Measurements from ENCODE around the gene SULT2B1. TPM values are rescaled to one million over a fixed set of nuclear protein-coding genes. Genes with fewer than 3 reads are reported as not detected.

The SULT2B1 gene
- total and polyA plus RNA-seq, 4 donors: 0.14 to 0.24 TPM; not detected in 2

- WGBS: 82% methylated on average over 39 of the region's 39 CpGs
- Histone ChIP-seq H3K36me3 (ENCODE audit: control insufficient read depth in 4 of 4, insufficient read depth in 3 of 4, low read depth in 1 of 4, low read length in 3 of 4) (no peaks in the 10 kb centered on the region), H3K27ac (ENCODE audit: low read depth in 1 of 2, low read length in 2 of 2) (no peak overlapping the region), H3K4me3 (ENCODE audit: low read depth in 1 of 3, low read length in 3 of 3) (no peak overlapping the region), H3K9ac (ENCODE audit: low read depth in 1 of 2, low read length in 2 of 2) (no peak overlapping the region), H3K9me3 (ENCODE audit: control insufficient read depth in 4 of 4, low read length in 3 of 4) (no peaks in the 10 kb centered on the region), H3K4me1 (ENCODE audit: control insufficient read depth in 4 of 4, insufficient read depth in 4 of 4, low read length in 3 of 4) (no peaks in the 10 kb centered on the region), H3K27me3 (ENCODE audit: control insufficient read depth in 4 of 4, insufficient read depth in 4 of 4, low read length in 3 of 4) (no peaks in the 10 kb centered on the region)
- no peak for DNase-seq (ENCODE audit: low spot score)
- TF ChIP-seq REST (IDR thresholded peaks at IDR 0.05): no peak
- no peak for TF ChIP-seq TAF1 (conservative IDR thresholded peaks at IDR 0.05)
- no peak for TF ChIP-seq SP1 (IDR thresholded peaks at IDR 0.05)
- TF ChIP-seq HNF4A (conservative IDR thresholded peaks at IDR 0.05): no peak
- TF ChIP-seq, protein P1, sequence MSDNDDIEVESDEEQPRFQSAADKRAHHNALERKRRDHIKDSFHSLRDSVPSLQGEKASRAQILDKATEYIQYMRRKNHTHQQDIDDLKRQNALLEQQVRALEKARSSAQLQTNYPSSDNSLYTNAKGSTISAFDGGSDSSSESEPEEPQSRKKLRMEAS (IDR thresholded peaks at IDR 0.05): no peak
These were observed 44.9 kb downstream of the SULT2B1 start for GRCh38 chr19:48596679-48597465.

DNA sequence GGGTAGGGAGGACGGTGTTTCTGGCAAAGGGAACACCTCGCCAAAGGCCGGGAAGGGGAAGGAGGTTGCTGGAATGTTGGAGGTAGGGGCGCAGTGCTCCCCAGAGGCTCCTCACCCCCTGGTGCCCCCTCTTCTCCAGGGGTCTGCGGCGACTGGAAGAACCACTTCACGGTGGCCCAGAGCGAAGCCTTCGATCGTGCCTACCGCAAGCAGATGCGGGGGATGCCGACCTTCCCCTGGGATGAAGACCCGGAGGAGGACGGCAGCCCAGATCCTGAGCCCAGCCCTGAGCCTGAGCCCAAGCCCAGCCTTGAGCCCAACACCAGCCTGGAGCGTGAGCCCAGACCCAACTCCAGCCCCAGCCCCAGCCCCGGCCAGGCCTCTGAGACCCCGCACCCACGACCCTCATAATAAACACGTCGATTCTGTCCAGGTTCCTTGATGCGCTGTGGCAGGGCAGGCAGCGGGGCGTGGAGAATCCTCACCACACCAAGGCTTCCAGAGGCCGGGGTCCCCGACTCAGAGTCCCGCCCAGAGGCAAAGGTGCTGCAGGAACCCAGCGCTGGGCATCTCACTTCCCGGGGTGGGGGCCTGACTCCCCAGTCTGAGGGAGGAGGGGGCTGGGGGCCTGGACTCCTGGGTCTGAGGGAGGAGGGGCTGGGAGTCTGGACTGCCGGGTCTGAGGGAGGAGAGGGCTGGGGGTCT lies 47.2 kb downstream of the SULT2B1 start:
- WGBS: 76% methylated on average over 30 of the region's 30 CpGs
- no peak overlapping the region for H3K9ac ChIP-seq (ENCODE audit: low read depth in 1 of 2, low read length in 2 of 2)
- no peak for TF ChIP-seq RAD21 (IDR thresholded peaks at IDR 0.05)
- no peak for TF ChIP-seq EGR1 (IDR thresholded peaks at IDR 0.05; ENCODE audit: low read depth in 2 of 2)
- TF ChIP-seq HNF4A (conservative IDR thresholded peaks at IDR 0.05): no peak
- TF ChIP-seq, protein P1 (IDR thresholded peaks at IDR 0.05): no peak
- no peak for TF ChIP-seq GABPA (IDR thresholded peaks at IDR 0.05 in 1 of 2, conservative IDR thresholded peaks at IDR 0.05 in 1 of 2)
- TF ChIP-seq REST (IDR thresholded peaks at IDR 0.05): no peak
- TF ChIP-seq, protein P2, sequence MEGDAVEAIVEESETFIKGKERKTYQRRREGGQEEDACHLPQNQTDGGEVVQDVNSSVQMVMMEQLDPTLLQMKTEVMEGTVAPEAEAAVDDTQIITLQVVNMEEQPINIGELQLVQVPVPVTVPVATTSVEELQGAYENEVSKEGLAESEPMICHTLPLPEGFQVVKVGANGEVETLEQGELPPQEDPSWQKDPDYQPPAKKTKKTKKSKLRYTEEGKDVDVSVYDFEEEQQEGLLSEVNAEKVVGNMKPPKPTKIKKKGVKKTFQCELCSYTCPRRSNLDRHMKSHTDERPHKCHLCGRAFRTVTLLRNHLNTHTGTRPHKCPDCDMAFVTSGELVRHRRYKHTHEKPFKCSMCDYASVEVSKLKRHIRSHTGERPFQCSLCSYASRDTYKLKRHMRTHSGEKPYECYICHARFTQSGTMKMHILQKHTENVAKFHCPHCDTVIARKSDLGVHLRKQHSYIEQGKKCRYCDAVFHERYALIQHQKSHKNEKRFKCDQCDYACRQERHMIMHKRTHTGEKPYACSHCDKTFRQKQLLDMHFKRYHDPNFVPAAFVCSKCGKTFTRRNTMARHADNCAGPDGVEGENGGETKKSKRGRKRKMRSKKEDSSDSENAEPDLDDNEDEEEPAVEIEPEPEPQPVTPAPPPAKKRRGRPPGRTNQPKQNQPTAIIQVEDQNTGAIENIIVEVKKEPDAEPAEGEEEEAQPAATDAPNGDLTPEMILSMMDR (IDR thresholded peaks at IDR 0.05; ENCODE audit: low read depth, low read length, missing input control): no peak
- TF ChIP-seq JUND (IDR thresholded peaks at IDR 0.05): no peak
- no peak for TF ChIP-seq NR2F2 (IDR thresholded peaks at IDR 0.05)
- TF ChIP-seq SP1 (IDR thresholded peaks at IDR 0.05): no peak
- no peak for TF ChIP-seq FOXA1 (IDR thresholded peaks at IDR 0.05)
- TF ChIP-seq RXRA (IDR thresholded peaks at IDR 0.05): no peak
- no peak for TF ChIP-seq FOXA2 (IDR thresholded peaks at IDR 0.05)
- no peak for TF ChIP-seq TAF1 (conservative IDR thresholded peaks at IDR 0.05)
- no peak for DNase-seq (ENCODE audit: low spot score)
- no peaks in the 10 kb centered on the region for H3K27me3 ChIP-seq (ENCODE audit: control insufficient read depth in 4 of 4, insufficient read depth in 4 of 4, low read length in 3 of 4)
- H3K4me1 ChIP-seq (ENCODE audit: control insufficient read depth in 4 of 4, insufficient read depth in 4 of 4, low read length in 3 of 4): no peaks in the 10 kb centered on the region
- no peaks in the 10 kb centered on the region for H3K36me3 ChIP-seq (ENCODE audit: control insufficient read depth in 4 of 4, insufficient read depth in 3 of 4, low read depth in 1 of 4, low read length in 3 of 4)
- no peaks in the 10 kb centered on the region for H3K9me3 ChIP-seq (ENCODE audit: control insufficient read depth in 4 of 4, low read length in 3 of 4)
- no peak overlapping the region for H3K4me3 ChIP-seq (ENCODE audit: low read depth in 1 of 3, low read length in 3 of 3)
- H3K27ac ChIP-seq (ENCODE audit: low read depth in 1 of 2, low read length in 2 of 2): no peak overlapping the region

Measured in liver (tissue), 9 donors.